GM13977 (cell line): ENCODE results near the gene OR2D3.
"Not testable (repeated sequence)": the region's sequence is repeated elsewhere in the genome, so short reads cannot be mapped to it uniquely, and the experiment has no call there.

Experiments used
- DNase-seq: peaks from one replicate; pipeline ENCODE4 v3.0.0; 2012; ENCODE audit warnings: low spot score
- CTCF ChIP-seq: IDR thresholded peaks from 2 replicates; pipeline ENCODE4 v1.5.1; 2012; ENCODE audit warnings: mild to moderate bottlenecking, control low read depth; ENCODE audit not compliant: insufficient read depth; ENCODE audit errors: extremely low read depth, missing control alignments
- in situ Hi-C: fragments of 300-500 bp; cut with MboI; formaldehyde crosslinking; loops from one replicate; pipeline ENCODE4 v1.12.0; 2022; ENCODE audit warnings: low sequenced_read_pairs, low pct_unique_long_range_greater_than_20kb, mixed read lengths, inconsistent platforms; ENCODE audit not compliant: unreplicated experiment

OR2D3 gene

GRCh38 chr11:6920702-6921101, at the start of gene OR2D3:
TSS of gene OR2D3 (plus strand) at chr11:6921002. CDS start at chr11:6921002, 0 bp downstream.
- DNase-seq, result no peak
- in situ Hi-C loops, result no loop called here
- no peak for TF ChIP-seq CTCF

GRCh38 chr11:6871278-6871677, 49.5 kb upstream of the OR2D3 start:
- in situ Hi-C loops, result no loop called here
- no peak for TF ChIP-seq CTCF
- DNase-seq, result no peak

GRCh38 chr11:6875761-6876160, 45.0 kb upstream of the OR2D3 start:
- DNase-seq, result no peak
- TF ChIP-seq CTCF, result no peak
- in situ Hi-C loops, result no loop called here

- in situ Hi-C loops, result no loop called here
- no peak for TF ChIP-seq CTCF
- no peak for DNase-seq
These were observed 44.5 kb upstream of the OR2D3 start, which contains the start of gene OR10A4 for GRCh38 chr11:6876325-6876724. TSS of gene OR10A4 (plus strand) at chr11:6876625. CDS start at chr11:6876648, 23 bp downstream.

GRCh38 chr11:6876914-6877313, 43.9 kb upstream of the OR2D3 start:
- TF ChIP-seq CTCF, result no peak
- in situ Hi-C loops, result no loop called here
- DNase-seq, result no peak

GRCh38 chr11:6882751-6883150, 38.1 kb upstream of the OR2D3 start:
- TF ChIP-seq CTCF, result no peak
- in situ Hi-C loops, result no loop called here
- no peak for DNase-seq

- DNase-seq, in situ Hi-C loops: not testable (repeated sequence)
These were observed 33.1 kb upstream of the OR2D3 start for GRCh38 chr11:6887711-6888110.
